Endothelial cell of umbilical vein (primary cell): Measurements from ENCODE around the gene SAPCD2. TPM values are rescaled to one million over a fixed set of nuclear protein-coding genes. Genes with fewer than 3 reads are reported as not detected.

ENCODE experiments used
- BruUV-seq: library from RNA; stranded (reverse); fragments of 400-500 nt; replicated peaks from 2 replicates; lab custom pipeline; 2021; lab: Mats Ljungman, UMichigan
- CTCF ChIA-PET: fragments of 300-600, 350-600 bp; sonication (Branson Sonifier 250); formaldehyde crosslinking; loops from one replicate; lab custom pipeline; 2021; ENCODE audit warnings: antibody characterized with exemption, inconsistent platforms; lab: Charles Lee
- POLR2A ChIA-PET: fragments of 300-600, 350-600 bp; sonication (Branson Sonifier 250); formaldehyde crosslinking; loops from one replicate; lab custom pipeline; 2021; ENCODE audit warnings: antibody characterized with exemption, inconsistent platforms; lab: Charles Lee
- DNase-seq: peaks from one replicate; pipeline ENCODE4 v3.0.0-alpha.2; 2011; ENCODE audit warnings: low read depth, low spot score
- FAIRE-seq: peaks from 2 replicates; lab custom pipeline; 2011; peaks lifted over from hg19 to GRCh38; lab: Jason Lieb, UNC
- H2AFZ ChIP-seq: 2 replicates; pipeline ENCODE4 v1.6.0; 2012; ENCODE audit warnings: low read depth, low read length, control low read depth, inconsistent platforms
- H3K27ac ChIP-seq: 2 replicates; pipeline ENCODE4 v1.5.1; 2011; ENCODE audit warnings: low read depth, mild to moderate bottlenecking, control low read depth, low read length, moderate library complexity; ENCODE audit not compliant: insufficient read depth
- H3K27me3 ChIP-seq, 2 experiments: 2 replicates each; pipeline versions ENCODE4 v1.6.0 to v1.6.1; 2011; ENCODE audit warnings: low read length in 2 of 2, mixed read lengths in 1 of 2; ENCODE audit not compliant: control insufficient read depth in 2 of 2, insufficient read depth in 2 of 2
- H3K36me3 ChIP-seq, 2 experiments: 2 replicates in 1 of 2; 3 replicates in 1 of 2; pipeline ENCODE4 v1.5.1; 2011; ENCODE audit warnings: low read length in 2 of 2, mild to moderate bottlenecking in 1 of 2, moderate library complexity in 1 of 2; ENCODE audit not compliant: control insufficient read depth in 2 of 2, insufficient read depth in 2 of 2; ENCODE audit errors: extremely low read depth in 1 of 2
- H3K4me1 ChIP-seq: 3 replicates; pipeline ENCODE4 v1.5.1; 2011; ENCODE audit warnings: mild to moderate bottlenecking, low read length; ENCODE audit not compliant: control insufficient read depth, insufficient read depth; ENCODE audit errors: extremely low read depth
- H3K4me2 ChIP-seq: 2 replicates; pipeline ENCODE4 v1.6.1; 2011; ENCODE audit warnings: low read length, control low read depth, mixed read lengths; ENCODE audit not compliant: insufficient read depth
- H3K4me3 ChIP-seq, 3 experiments: fragments of 200-600 bp in 1 of 3; sonication (generic), shearing (Covaris generic) in 1 of 3; replicated peaks in 1 of 3; 2 replicates each; pipeline ENCODE4 v1.5.1; 2011 to 2016; ENCODE audit warnings: control low read depth in 3 of 3, low read length in 3 of 3, mild to moderate bottlenecking in 2 of 3, inconsistent platforms in 1 of 3, low read depth in 1 of 3, moderate library complexity in 1 of 3; ENCODE audit not compliant: insufficient read depth in 1 of 3
- H3K79me2 ChIP-seq: 2 replicates; pipeline ENCODE4 v1.6.0; 2012; ENCODE audit warnings: low read length, inconsistent platforms; ENCODE audit not compliant: control insufficient read depth, insufficient read depth
- H3K9ac ChIP-seq: replicated peaks from 2 replicates; pipeline ENCODE3; 2011; ENCODE audit warnings: low read length, control low read depth; ENCODE audit not compliant: insufficient read depth; ENCODE audit errors: extremely low read depth
- H3K9me1 ChIP-seq: replicated peaks from 3 replicates; pipeline ENCODE4 v1.6.0; 2011; ENCODE audit warnings: mild to moderate bottlenecking, low read length; ENCODE audit not compliant: control insufficient read depth, insufficient read depth; ENCODE audit errors: extremely low read depth
- H3K9me3 ChIP-seq: replicated peaks from 2 replicates; pipeline ENCODE4 v1.5.1; 2012; ENCODE audit warnings: low read length, inconsistent platforms; ENCODE audit not compliant: control insufficient read depth, insufficient read depth
- H4K20me1 ChIP-seq: replicated peaks from 2 replicates; pipeline ENCODE3; 2011; ENCODE audit warnings: mild to moderate bottlenecking, low read length; ENCODE audit not compliant: control insufficient read depth, insufficient read depth; ENCODE audit errors: extremely low read depth
- GATA2 ChIP-seq: IDR thresholded peaks from 2 replicates; pipeline ENCODE4 v1.7.0; 2011; ENCODE audit warnings: low read depth, mild to moderate bottlenecking, moderate library complexity, mixed read lengths, low read length; ENCODE audit not compliant: insufficient read length, insufficient read depth
- JUN ChIP-seq: IDR thresholded peaks from 2 replicates; pipeline ENCODE4 v1.6.1; 2011; ENCODE audit warnings: borderline replicate concordance, low read depth; ENCODE audit not compliant: insufficient read length, insufficient read depth
- MYC ChIP-seq: IDR thresholded peaks from one replicate; pipeline ENCODE4 v1.6.1; 2011; ENCODE audit warnings: mild to moderate bottlenecking, low read depth, low read length
- POLR2A ChIP-seq: IDR thresholded peaks from 2 replicates; pipeline ENCODE4 v1.6.1; 2012; ENCODE audit warnings: low read depth, mild to moderate bottlenecking, control low read depth, low read length
- POLR2AphosphoS5 ChIP-seq: IDR thresholded peaks from 2 replicates; pipeline ENCODE4 v1.6.1; 2012; ENCODE audit warnings: low read depth, mild to moderate bottlenecking, control low read depth, low read length, moderate library complexity; ENCODE audit not compliant: insufficient read depth
- dilution Hi-C: fragments of 300-500 bp; cut with MboI; formaldehyde crosslinking; loops from one replicate; pipeline ENCODE4 v1.15.0; 2019; ENCODE audit warnings: low sequenced_read_pairs; ENCODE audit not compliant: extremely low pct_ligation_motif_present
- intact Hi-C: fragments of 100-400 bp; cut with micrococcal nuclease; formaldehyde crosslinking; loops from one replicate; pipeline ENCODE4 v1.10.0; 2022
- polyA plus RNA-seq, 4 experiments: library from polyadenylated mRNA; depleted of rRNA in 3 of 4; stranded (reverse) in 3 of 4; unstranded in 1 of 4; fragments of >200 nt; gene quantifications; 2 replicates each; pipeline versions ENCODE4 v1.2.1 to v1.2.3, GENCODE V29; 2011 to 2012; ENCODE audit warnings: missing spikeins in 1 of 4
- total RNA-seq: library from RNA; stranded (reverse); gene quantifications from 2 replicates; pipeline ENCODE4 v1.2.3, GENCODE V29; 2021
- TF ChIP-seq, protein P1 (sequence below), 2 donors: IDR thresholded peaks; 1 replicate in 1 of 2; 2 replicates in 1 of 2; pipeline ENCODE4 v1.5.1; 2011; ENCODE audit warnings: low read length in 2 of 2, mild to moderate bottlenecking in 2 of 2, moderate library complexity in 2 of 2, control low read depth in 1 of 2, inconsistent platforms in 1 of 2, low read depth in 1 of 2; ENCODE audit not compliant: insufficient read depth in 1 of 2; ENCODE audit errors: extremely low read depth in 1 of 2
- TF ChIP-seq, protein P2 (sequence below): IDR thresholded peaks from 2 replicates; pipeline ENCODE4 v1.6.1; 2011; ENCODE audit not compliant: insufficient read depth, insufficient read length

SAPCD2 gene
- total and polyA plus RNA-seq, 2 donors (not counting 3 experiments of a cell fraction or from before 2014, with no cell fraction given): 11.5 to 27.8 TPM

GRCh38 chr9:137087409-137087925 lies 17.1 kb upstream of the SAPCD2 start:
- peak overlapping the region; percentile 6 for H3K27ac ChIP-seq
- H3K4me1 ChIP-seq: peaks cover 28% of the 10 kb centered on the region
- peak overlapping the region; percentile 90 for H3K4me2 ChIP-seq
- BruUV-seq: TSS peak; percentile 7
- no peaks in the 10 kb centered on the region for H4K20me1 ChIP-seq
- TF ChIP-seq POLR2AphosphoS5 (no peak), GATA2 (no peak)
- intact Hi-C loops (loop anchor here (2.0 kb wide), 2 partner anchors 27 to 59 kb away; partner anchors contain the start of genes ABCA2 and DPP7), dilution Hi-C loops (no loop called here)
- no peaks in the 10 kb centered on the region for H3K27me3 ChIP-seq
- POLR2A ChIA-PET: interaction anchor here (0.6 to 1.7 kb wide), 3 partner anchors 149 to 155 kb away, joined by 3 to 10 read pairs (median 3); partner anchors contain the start of gene TUBB4B
- H3K9me1 ChIP-seq: no peaks in the 10 kb centered on the region
- CTCF ChIA-PET: interaction anchor here (1.4 to 1.7 kb wide), 5 partner anchors 16 to 140 kb away, joined by 3 to 12 read pairs (median 8); partner anchors contain the start of genes RNF224 and SAPCD2
- FAIRE-seq (no peak), DNase-seq (no peak)
- peak overlapping the region; percentile 59 for H3K9ac ChIP-seq
- no peaks in the 10 kb centered on the region for H3K9me3 ChIP-seq
- H2AFZ ChIP-seq: peak overlapping the region; percentile 52
- H3K4me3 ChIP-seq: peak overlapping the region; percentile 42 to 62 (median 47)
- H3K79me2 ChIP-seq: no peaks in the 10 kb centered on the region
- peaks cover 0 to 13% of the 10 kb centered on the region in 2 experiments for H3K36me3 ChIP-seq

DNA sequence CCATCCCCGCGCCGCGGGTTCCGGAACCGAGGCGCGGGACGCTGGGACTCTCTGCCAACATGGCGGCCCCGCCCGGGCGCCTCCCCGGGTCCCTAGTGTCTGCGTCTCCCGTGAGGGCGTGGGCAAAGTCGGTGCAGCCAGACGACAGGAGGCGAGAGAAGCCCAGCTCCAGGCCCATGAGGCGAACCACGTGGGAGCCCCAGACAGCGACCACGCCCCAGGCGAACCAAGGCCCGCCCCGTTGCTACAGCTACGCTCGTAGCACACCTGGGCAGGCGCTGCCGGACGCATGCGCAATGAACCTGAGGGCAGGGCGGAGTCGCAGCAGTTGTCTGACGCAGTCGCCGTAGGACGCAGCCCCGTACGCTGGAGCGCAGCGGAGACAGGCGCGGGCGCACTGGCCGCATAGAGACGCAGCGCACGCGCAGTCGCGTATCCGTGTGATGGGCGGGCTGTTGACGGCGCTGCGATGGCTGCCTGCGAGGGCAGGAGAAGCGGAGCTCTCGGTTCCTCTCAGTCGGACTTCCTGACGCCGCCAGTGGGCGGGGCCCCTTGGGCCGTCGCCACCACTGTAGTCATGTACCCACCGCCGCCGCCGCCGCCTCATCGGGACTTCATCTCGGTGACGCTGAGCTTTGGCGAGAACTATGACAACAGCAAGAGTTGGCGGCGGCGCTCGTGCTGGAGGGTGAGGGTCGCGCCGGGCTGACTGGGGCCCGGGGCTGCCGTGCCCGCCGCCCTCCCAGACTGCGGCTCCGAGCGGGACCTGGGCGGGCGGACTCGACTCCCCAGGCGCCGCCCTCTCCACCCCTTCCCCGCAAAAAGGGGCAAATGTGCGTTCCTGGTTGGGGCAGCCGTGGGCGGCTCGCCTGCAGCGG lies 16.4 kb upstream of the SAPCD2 start, which contains the start of gene MAN1B1:
MAN1B1 (plus strand) TSS at position 455 of the 878 bp plus-strand sequence; CDS start at position 470, 15 bp downstream.
- Histone ChIP-seq H3K4me3 (peak within 1 kb of the TSS; percentile 42 to 62 (median 47)), H3K27me3 (no peaks in the 10 kb centered on the region), H3K9ac (peak within 1 kb of the TSS; percentile 59), H3K9me1 (no peaks in the 10 kb centered on the region), H3K9me3 (no peaks in the 10 kb centered on the region), H4K20me1 (no peaks in the 10 kb centered on the region), H2AFZ (peak within 1 kb of the TSS; percentile 52), H3K27ac (peak within 1 kb of the TSS; percentile 48), H3K36me3 (peaks cover 0 to 18% of the 10 kb centered on the region in 2 experiments), H3K4me2 (peak within 1 kb of the TSS; percentile 90), H3K79me2 (no peaks in the 10 kb centered on the region), H3K4me1 (peaks cover 28% of the 10 kb centered on the region)
- ChIA-PET CTCF (interaction anchor here (0.7 to 1.8 kb wide), 10 partner anchors 9 to 150 kb away, joined by 3 to 12 read pairs (median 7); partner anchors contain the start of genes RNF224, SAPCD2 and UAP1L1), POLR2A (interaction anchor here (0.6 to 1.7 kb wide), 7 partner anchors 10 to 155 kb away, joined by 3 to 10 read pairs (median 3); partner anchors contain the start of genes NPDC1, SAPCD2 and TUBB4B)
- FAIRE-seq (peak; percentile 99), DNase-seq (peak; percentile 100)
- intact Hi-C loops: loop anchor here (1.0 to 2.0 kb wide), 3 partner anchors 28 to 58 kb away; partner anchors contain the start of genes ABCA2, DPP7 and NPDC1
- TF ChIP-seq GATA2 (no peak), POLR2A (peak; percentile 89), MYC (peak; percentile 94), JUN (no peak), POLR2AphosphoS5 (peak; percentile 65)
- TF ChIP-seq, protein P1, sequence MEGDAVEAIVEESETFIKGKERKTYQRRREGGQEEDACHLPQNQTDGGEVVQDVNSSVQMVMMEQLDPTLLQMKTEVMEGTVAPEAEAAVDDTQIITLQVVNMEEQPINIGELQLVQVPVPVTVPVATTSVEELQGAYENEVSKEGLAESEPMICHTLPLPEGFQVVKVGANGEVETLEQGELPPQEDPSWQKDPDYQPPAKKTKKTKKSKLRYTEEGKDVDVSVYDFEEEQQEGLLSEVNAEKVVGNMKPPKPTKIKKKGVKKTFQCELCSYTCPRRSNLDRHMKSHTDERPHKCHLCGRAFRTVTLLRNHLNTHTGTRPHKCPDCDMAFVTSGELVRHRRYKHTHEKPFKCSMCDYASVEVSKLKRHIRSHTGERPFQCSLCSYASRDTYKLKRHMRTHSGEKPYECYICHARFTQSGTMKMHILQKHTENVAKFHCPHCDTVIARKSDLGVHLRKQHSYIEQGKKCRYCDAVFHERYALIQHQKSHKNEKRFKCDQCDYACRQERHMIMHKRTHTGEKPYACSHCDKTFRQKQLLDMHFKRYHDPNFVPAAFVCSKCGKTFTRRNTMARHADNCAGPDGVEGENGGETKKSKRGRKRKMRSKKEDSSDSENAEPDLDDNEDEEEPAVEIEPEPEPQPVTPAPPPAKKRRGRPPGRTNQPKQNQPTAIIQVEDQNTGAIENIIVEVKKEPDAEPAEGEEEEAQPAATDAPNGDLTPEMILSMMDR (IDR thresholded peaks at IDR 0.05; ENCODE audit: extremely low read depth in 1 of 2, insufficient read depth in 1 of 2, low read depth in 1 of 2, low read length in 2 of 2): no peak
- TF ChIP-seq, protein P2, sequence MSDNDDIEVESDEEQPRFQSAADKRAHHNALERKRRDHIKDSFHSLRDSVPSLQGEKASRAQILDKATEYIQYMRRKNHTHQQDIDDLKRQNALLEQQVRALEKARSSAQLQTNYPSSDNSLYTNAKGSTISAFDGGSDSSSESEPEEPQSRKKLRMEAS: peak; percentile 90
- no TSS peak for BruUV-seq
- dilution Hi-C loops: no loop called here
